Measurements from ENCODE around the gene MYG1. TPM values are rescaled to one million over a fixed set of nuclear protein-coding genes. Genes with fewer than 3 reads are reported as not detected.
"Not testable (repeated sequence)": the region's sequence is repeated elsewhere in the genome, so short reads cannot be mapped to it uniquely, and the experiment has no call there.

Gene MYG1
- total RNA-seq, 2 experiments from 2014 or later: 59.6 to 68.4 TPM

DNA sequence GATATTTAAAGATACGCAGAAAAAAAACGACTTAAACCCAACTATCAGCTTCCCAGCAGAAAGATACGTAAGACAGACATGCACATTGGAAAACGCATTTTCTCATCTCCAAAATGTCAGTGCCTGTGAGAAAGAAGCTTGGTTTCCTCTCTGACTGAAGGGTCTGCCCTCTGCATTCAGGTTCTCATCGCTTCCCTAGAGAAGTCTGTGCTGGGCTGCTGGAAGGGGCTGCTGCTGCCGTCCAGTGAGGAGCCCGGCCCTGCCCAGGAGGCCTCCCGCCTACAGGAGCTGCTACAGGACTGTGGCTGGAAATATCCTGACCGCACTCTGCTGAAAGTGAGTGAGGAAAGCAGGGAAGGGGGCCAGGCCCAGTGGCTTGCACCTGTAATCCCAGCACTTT is 8.8 kb upstream of the MYG1 start:
- Mint-ChIP-seq H3K27ac (peak overlapping the region; percentile 84), H3K9me3 (no peaks in the 10 kb centered on the region), H3K36me3 (ENCODE audit: low read depth) (peaks cover 70% of the 10 kb centered on the region), H3K4me1 (ENCODE audit: low read depth) (peaks cover 29% of the 10 kb centered on the region), H3K4me3 (no peak overlapping the region), H3K27me3 (ENCODE audit: low read depth) (no peaks in the 10 kb centered on the region)
- DNase-seq: peak; percentile 21
- intact Hi-C loops (cut with micrococcal nuclease): loop anchor here (1.0 kb wide), 1 partner anchor 9 kb away; the partner anchor contains the start of gene MYG1
- CTCF ChIA-PET: interaction anchor here (0.6 to 12.3 kb wide), 11 partner anchors 11 to 182 kb away, joined by 3 to 154 read pairs (median 5); partner anchors contain the start of genes AAAS, ESPL1 and ITGB7

DNA sequence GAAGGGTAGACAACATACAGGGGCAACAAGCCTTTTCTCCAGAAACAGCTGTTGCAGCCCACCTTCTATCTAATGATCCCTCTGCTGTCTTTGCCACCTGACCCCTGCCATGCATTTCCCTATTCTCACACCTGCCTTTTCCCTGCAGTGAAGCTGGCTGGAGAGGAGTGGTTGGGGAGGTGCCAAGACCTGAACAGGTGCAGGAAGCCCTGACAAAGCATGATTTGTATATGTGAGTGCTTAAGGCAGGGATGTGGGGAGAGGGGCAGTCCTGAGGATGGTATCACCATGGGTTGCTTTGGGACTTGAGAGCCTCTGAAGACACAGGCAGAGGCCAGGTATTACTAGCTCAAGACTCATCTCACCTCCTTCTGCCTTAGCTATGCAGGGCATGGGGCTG is 7.1 kb upstream of the MYG1 start:
- intact Hi-C loops (cut with micrococcal nuclease): no loop called here
- Mint-ChIP-seq H3K4me1 (ENCODE audit: low read depth) (peaks cover 41% of the 10 kb centered on the region), H3K36me3 (ENCODE audit: low read depth) (peaks cover 65% of the 10 kb centered on the region), H3K27me3 (ENCODE audit: low read depth) (no peaks in the 10 kb centered on the region), H3K9me3 (no peaks in the 10 kb centered on the region), H3K27ac (no peak overlapping the region), H3K4me3 (no peak overlapping the region)
- CTCF ChIA-PET: interaction anchor here (1.4 to 12.3 kb wide), 4 partner anchors 30 to 134 kb away, joined by 6 to 154 read pairs (median 18); partner anchors contain the start of gene AAAS
- no peak for DNase-seq

DNA sequence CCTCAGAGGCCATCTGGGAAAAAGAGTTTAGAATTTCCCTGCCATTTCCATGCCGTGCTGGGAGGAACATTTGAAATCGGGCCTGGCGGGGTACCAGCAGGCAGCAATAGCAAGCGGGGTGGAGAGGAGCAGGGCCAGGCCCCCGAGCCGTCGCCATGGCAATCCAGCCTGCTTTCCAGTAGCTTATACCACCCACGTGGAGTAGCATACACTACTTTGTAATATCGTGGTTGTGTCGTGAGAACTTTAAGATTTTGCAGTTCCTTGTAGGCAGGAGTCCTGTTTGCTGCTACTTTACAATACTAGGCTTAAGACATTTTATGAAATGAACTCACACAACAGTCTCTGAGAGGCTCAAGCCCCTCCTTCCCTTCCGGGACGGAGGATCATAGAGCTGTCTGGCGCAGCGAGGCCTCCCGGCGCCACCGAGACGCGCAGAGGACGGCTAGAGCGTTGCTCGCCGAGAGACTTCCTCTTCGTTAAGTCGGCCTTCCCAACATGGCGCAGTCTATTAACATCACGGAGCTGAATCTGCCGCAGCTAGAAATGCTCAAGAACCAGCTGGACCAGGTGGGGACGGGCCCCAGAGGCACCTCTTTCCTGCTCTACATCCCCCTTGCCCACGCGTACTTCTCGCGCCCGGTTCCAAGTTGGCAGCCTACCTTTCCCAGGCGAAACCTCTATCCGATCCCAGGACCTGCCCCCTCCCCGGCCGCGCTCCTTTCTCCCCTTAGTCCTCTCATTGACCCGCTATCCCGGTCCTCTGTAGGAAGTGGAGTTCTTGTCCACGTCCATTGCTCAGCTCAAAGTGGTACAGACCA is 4.2 kb upstream of the MYG1 start, which contains the start of gene PFDN5:
Gene PFDN5, plus strand, starts transcription at position 473 of the 821 bp plus-strand sequence. Its CDS starts 26 bp downstream, at position 499.
- Mint-ChIP-seq H3K9me3 (no peaks in the 10 kb centered on the region), H3K4me1 (ENCODE audit: low read depth) (peaks cover 53% of the 10 kb centered on the region), H3K27me3 (ENCODE audit: low read depth) (no peaks in the 10 kb centered on the region), H3K36me3 (ENCODE audit: low read depth) (peaks cover 59% of the 10 kb centered on the region), H3K4me3 (peak within 1 kb of the TSS; percentile 98), H3K27ac (peak within 1 kb of the TSS; percentile 95)
- CTCF ChIA-PET: interaction anchor here (0.7 to 6.6 kb wide), 13 partner anchors 9 to 180 kb away, joined by 3 to 39 read pairs (median 4); partner anchors contain the start of genes AAAS and ESPL1
- intact Hi-C loops (cut with micrococcal nuclease): loop anchor here (1.0 to 5.0 kb wide), 10 partner anchors 27 to 432 kb away; partner anchors contain the start of genes CALCOCO1, CSAD, EIF4B and ESPL1
- DNase-seq: peak; percentile 94

DNA sequence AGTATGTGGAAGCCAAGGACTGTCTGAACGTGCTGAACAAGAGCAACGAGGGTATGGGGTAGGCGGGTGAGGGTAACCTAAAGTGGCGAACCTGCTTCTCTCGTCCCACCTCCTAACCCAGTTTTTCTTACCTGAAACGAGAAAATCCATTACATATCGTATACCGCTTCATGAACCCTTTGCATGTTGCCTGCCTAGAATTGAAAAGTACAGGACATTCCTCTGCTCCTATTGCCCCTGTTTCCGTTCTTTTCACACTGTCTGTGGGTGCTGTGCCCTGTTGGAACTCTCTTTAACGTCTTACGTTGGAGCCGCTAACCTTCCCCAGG is 3.6 kb upstream of the MYG1 start:
- H3K27me3 Mint-ChIP-seq (ENCODE audit: low read depth): no peaks in the 10 kb centered on the region
- peak overlapping the region; percentile 95 for H3K27ac Mint-ChIP-seq
- H3K4me3 Mint-ChIP-seq: peak overlapping the region; percentile 98
- DNase-seq: no peak
- CTCF ChIA-PET: interaction anchor here (0.7 to 6.6 kb wide), 7 partner anchors 9 to 88 kb away, joined by 3 to 39 read pairs (median 5); partner anchors contain the start of genes AAAS and ESPL1
- H3K36me3 Mint-ChIP-seq (ENCODE audit: low read depth): peaks cover 58% of the 10 kb centered on the region
- H3K4me1 Mint-ChIP-seq (ENCODE audit: low read depth): peaks cover 53% of the 10 kb centered on the region
- no peaks in the 10 kb centered on the region for H3K9me3 Mint-ChIP-seq
- intact Hi-C loops (cut with micrococcal nuclease): loop anchor here (1.0 to 5.0 kb wide), 10 partner anchors 28 to 431 kb away; partner anchors contain the start of genes CALCOCO1, CSAD, EIF4B and ESPL1

DNA sequence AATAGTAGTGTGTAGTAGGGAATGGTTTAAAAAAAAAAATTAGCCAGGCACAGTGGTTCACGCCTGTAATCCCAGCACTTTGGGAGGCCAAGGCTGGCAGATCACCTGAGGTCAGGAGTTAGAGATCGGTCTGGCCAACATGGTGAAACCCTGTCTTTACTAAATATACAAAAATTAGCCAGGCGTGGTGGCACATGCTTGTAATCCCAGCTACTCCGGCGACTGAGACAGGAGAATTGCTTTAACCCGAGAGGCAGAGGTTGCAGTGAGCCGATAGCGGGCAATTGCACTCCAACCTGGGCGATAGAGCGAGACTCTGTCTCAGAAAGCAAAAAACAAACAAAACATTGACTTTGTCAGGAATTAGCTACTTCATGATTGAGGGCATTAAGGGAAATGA is 2.4 kb upstream of the MYG1 start:
- intact Hi-C loops (cut with micrococcal nuclease): loop anchor here (5.0 kb wide), 1 partner anchor 430 kb away; the partner anchor contains the start of gene CALCOCO1
- not testable (repeated sequence) for DNase-seq; H3K27me3 Mint-ChIP-seq (ENCODE audit: low read depth); H3K9me3 Mint-ChIP-seq
- Mint-ChIP-seq H3K36me3 (ENCODE audit: low read depth) (peaks cover 58% of the 10 kb centered on the region), H3K27ac (peak overlapping the region; percentile 95), H3K4me3 (peak overlapping the region; percentile 34), H3K4me1 (ENCODE audit: low read depth) (peaks cover 59% of the 10 kb centered on the region)
- CTCF ChIA-PET: interaction anchor here (0.8 to 6.6 kb wide), 5 partner anchors 24 to 218 kb away, joined by 3 to 39 read pairs (median 5); partner anchors contain the start of genes AAAS and ESPL1

DNA sequence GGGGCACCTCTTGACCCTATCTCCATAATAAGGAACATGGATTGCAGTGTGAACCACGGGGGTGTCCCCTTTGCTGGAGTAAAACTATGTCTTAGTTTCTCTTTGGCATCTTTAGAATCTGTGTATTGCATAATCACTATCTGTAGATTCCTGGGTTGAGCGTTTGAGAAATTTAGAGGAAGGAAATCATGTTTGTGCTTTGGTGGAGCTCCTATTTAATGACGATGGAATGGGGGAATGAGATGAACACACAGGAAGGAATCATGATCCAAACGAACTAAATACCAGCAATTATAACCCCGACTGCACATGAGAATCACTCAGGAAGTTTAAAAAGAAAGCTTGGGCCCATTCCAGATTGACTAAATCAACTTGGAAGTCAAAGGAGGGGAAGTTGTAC is 1.3 kb upstream of the MYG1 start:
- no peak for DNase-seq
- intact Hi-C loops (cut with micrococcal nuclease): loop anchor here (5.0 kb wide), 1 partner anchor 429 kb away; the partner anchor contains the start of gene CALCOCO1
- Mint-ChIP-seq H3K27me3 (ENCODE audit: low read depth) (no peaks in the 10 kb centered on the region), H3K4me1 (ENCODE audit: low read depth) (peaks cover 69% of the 10 kb centered on the region), H3K36me3 (ENCODE audit: low read depth) (peaks cover 58% of the 10 kb centered on the region), H3K9me3 (no peaks in the 10 kb centered on the region), H3K27ac (peak overlapping the region; percentile 86), H3K4me3 (no peak overlapping the region)
- CTCF ChIA-PET: interaction anchor here (0.6 to 6.6 kb wide), 5 partner anchors 24 to 242 kb away, joined by 3 to 39 read pairs (median 8); partner anchors contain the start of gene AAAS

DNA sequence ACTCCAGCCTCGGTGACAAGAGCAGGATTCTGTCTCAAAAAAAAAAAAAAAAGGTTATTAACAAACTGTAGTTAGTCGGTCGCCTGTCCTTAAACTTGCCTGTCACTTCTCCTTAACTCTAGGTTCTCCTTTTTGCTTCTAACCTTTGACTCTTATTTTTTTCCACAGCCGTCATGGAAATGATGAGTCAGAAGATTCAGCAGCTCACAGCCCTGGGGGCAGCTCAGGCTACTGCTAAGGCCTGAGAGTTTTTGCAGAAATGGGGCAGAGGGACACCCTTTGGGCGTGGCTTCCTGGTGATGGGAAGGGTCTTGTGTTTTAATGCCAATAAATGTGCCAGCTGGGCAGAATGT is 418 bp upstream of the MYG1 start:
- intact Hi-C loops (cut with micrococcal nuclease): loop anchor here (1.0 to 5.0 kb wide), 5 partner anchors 9 to 428 kb away; partner anchors contain the start of genes CALCOCO1 and ESPL1
- no peaks in the 10 kb centered on the region for H3K27me3 Mint-ChIP-seq (ENCODE audit: low read depth)
- peak overlapping the region; percentile 86 for H3K27ac Mint-ChIP-seq
- CTCF ChIA-PET: interaction anchor here (0.6 to 6.6 kb wide), 9 partner anchors 23 to 382 kb away, joined by 3 to 39 read pairs (median 7); partner anchors contain the start of genes AAAS, CSAD and ZNF740
- H3K4me3 Mint-ChIP-seq: peak overlapping the region; percentile 85
- H3K36me3 Mint-ChIP-seq (ENCODE audit: low read depth): peaks cover 52% of the 10 kb centered on the region
- peak; percentile 61 for DNase-seq
- H3K9me3 Mint-ChIP-seq: no peaks in the 10 kb centered on the region
- H3K4me1 Mint-ChIP-seq (ENCODE audit: low read depth): peaks cover 71% of the 10 kb centered on the region

DNA sequence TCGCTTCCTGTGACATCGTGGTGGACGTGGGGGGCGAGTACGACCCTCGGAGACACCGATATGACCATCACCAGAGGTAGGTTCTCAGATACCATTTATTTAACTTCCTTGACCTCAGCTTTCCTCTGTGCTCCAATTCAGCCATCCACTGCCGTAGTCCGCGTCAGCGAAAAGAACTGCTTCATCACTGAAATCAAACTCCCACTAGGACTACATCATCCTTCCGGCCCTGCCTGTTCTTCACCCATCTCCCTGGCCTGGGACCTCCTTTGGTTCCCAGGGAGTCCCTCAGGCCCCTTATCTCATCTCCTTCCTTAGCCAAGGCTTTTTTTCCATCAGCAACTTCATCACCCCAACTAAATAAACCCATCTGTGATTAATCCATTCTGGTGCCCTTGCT is 692 bp downstream of the MYG1 start:
- Mint-ChIP-seq H3K4me3 (peak overlapping the region; percentile 85), H3K27me3 (ENCODE audit: low read depth) (no peaks in the 10 kb centered on the region), H3K4me1 (ENCODE audit: low read depth) (peaks cover 66% of the 10 kb centered on the region), H3K9me3 (no peaks in the 10 kb centered on the region), H3K36me3 (ENCODE audit: low read depth) (peaks cover 50% of the 10 kb centered on the region), H3K27ac (peak overlapping the region; percentile 86)
- no peak for DNase-seq
- intact Hi-C loops (cut with micrococcal nuclease): no loop called here
- CTCF ChIA-PET: interaction anchor here (2.6 to 6.6 kb wide), 2 partner anchors 22 to 87 kb away, joined by 39 read pairs; partner anchors contain the start of gene AAAS

DNA sequence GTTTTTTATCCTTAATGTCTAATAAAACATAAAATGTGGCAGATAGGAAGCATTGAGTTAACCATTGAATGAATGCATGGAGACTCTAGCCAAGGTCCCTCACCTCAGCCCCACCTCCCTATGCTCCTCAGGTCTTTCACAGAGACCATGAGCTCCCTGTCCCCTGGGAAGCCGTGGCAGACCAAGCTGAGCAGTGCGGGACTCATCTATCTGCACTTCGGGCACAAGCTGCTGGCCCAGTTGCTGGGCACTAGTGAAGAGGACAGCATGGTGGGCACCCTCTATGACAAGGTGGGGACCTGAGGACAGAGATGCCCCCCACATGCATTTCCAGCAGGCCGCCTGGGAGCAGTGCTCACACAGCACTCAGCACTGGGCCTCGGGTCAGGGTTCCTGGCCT is 3.4 kb downstream of the MYG1 start:
- no peak for DNase-seq
- Mint-ChIP-seq H3K27me3 (ENCODE audit: low read depth) (no peaks in the 10 kb centered on the region), H3K27ac (peak overlapping the region; percentile 25), H3K36me3 (ENCODE audit: low read depth) (peaks cover 44% of the 10 kb centered on the region), H3K4me1 (ENCODE audit: low read depth) (peaks cover 48% of the 10 kb centered on the region), H3K4me3 (peak overlapping the region; percentile 0), H3K9me3 (no peaks in the 10 kb centered on the region)
- CTCF ChIA-PET: interaction anchor here (0.6 to 3.3 kb wide), 4 partner anchors 19 to 236 kb away, joined by 3 to 23 read pairs (median 3); partner anchors contain the start of gene AAAS
- intact Hi-C loops (cut with micrococcal nuclease): no loop called here

DNA sequence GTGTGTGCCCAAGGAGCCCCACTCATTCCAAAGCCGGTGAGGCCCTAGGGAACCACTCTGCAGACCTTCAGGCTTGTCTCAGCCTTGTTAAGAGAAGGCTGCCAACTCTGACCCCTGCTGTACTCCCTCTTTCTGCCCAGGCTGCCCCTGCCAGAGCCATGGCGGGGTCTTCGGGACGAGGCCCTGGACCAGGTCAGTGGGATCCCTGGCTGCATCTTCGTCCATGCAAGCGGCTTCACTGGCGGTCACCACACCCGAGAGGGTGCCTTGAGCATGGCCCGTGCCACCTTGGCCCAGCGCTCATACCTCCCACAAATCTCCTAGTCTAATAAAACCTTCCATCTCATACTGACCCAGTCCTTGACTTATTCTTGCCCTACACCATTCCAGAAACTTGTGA is 7.3 kb downstream of the MYG1 start:
- intact Hi-C loops (cut with micrococcal nuclease): no loop called here
- Mint-ChIP-seq H3K27me3 (ENCODE audit: low read depth) (no peaks in the 10 kb centered on the region), H3K27ac (no peak overlapping the region), H3K36me3 (ENCODE audit: low read depth) (peaks cover 27% of the 10 kb centered on the region), H3K9me3 (no peaks in the 10 kb centered on the region), H3K4me3 (no peak overlapping the region), H3K4me1 (ENCODE audit: low read depth) (peaks cover 15% of the 10 kb centered on the region)
- CTCF ChIA-PET: interaction anchor here (0.5 kb wide), 1 partner anchor 10 kb away, joined by 4 read pairs; no protein-coding TSS in a partner anchor
- DNase-seq: no peak

DNA sequence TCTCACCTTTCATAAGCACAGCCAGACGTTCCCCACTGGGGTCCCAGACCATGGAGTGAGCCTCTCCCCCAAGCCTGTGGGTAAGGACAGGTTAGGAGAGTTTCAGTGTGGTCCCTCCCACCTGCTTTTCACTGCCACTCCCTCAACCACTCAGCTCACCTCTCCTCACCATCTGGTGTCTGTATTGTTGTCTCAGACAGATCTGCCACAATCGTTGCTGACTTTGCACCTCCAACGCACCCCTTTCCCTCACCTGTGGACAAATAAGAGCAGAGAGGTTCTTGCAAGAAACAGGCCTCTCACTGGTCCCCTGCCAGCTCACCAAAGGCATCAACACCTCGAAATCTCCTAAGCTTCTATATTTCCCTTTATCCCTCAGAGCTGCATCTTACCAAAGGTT is 8.8 kb downstream of the MYG1 start:
- Mint-ChIP-seq H3K4me1 (ENCODE audit: low read depth) (peaks cover 1% of the 10 kb centered on the region), H3K36me3 (ENCODE audit: low read depth) (peaks cover 19% of the 10 kb centered on the region), H3K27ac (no peak overlapping the region), H3K27me3 (ENCODE audit: low read depth) (no peaks in the 10 kb centered on the region), H3K4me3 (no peak overlapping the region), H3K9me3 (no peaks in the 10 kb centered on the region)
- intact Hi-C loops (cut with micrococcal nuclease): no loop called here
- CTCF ChIA-PET: interaction anchor here (1.3 kb wide), 2 partner anchors 13 to 20 kb away, joined by 4 to 5 read pairs; partner anchors contain the start of gene AAAS
- no peak for DNase-seq

DNA sequence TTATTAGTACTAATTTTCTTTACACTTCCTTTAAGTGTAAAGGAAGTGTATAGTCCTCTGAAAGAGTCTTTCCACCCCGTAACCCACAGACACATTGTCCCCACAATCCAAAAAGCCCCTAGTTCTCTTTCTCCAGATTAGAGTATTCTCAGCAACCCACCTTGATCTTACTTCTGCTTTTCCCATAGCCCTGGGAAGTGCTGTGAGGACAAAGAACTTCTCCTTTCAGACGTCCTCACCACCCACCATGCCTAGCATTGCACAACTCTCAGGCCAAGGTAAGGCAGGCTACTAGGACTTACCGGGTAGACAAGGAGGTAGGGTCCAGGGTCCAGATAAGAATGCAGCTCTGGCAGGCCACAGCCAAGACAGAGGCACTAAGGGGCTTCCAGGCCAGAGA is 14.5 kb downstream of the MYG1 start:
- no peaks in the 10 kb centered on the region for H3K27me3 Mint-ChIP-seq (ENCODE audit: low read depth)
- intact Hi-C loops (cut with micrococcal nuclease): no loop called here
- no peaks in the 10 kb centered on the region for H3K9me3 Mint-ChIP-seq
- peaks cover 4% of the 10 kb centered on the region for H3K4me1 Mint-ChIP-seq (ENCODE audit: low read depth)
- no peak overlapping the region for H3K4me3 Mint-ChIP-seq
- no peak overlapping the region for H3K27ac Mint-ChIP-seq
- no peak for DNase-seq
- H3K36me3 Mint-ChIP-seq (ENCODE audit: low read depth): peaks cover 30% of the 10 kb centered on the region
- CTCF ChIA-PET: interaction anchor here (0.9 kb wide), 1 partner anchor 8 kb away, joined by 3 read pairs; no protein-coding TSS in a partner anchor

All from activated naive CD4-positive, alpha-beta T cell treated with anti-CD3 and anti-CD28 coated beads for 36 hours (primary cell).